ENCODE results near the gene CEP131. TPM values are rescaled to one million over a fixed set of nuclear protein-coding genes. Genes with fewer than 3 reads are reported as not detected.

Gene CEP131
- total and polyA plus RNA-seq, 2 donors (not counting 3 experiments of a cell fraction or from before 2014, with no cell fraction given) = 5.3 to 17.9 TPM

- TF ChIP-seq JUN (IDR thresholded peaks at IDR 0.05; ENCODE audit: borderline replicate concordance, insufficient read depth, insufficient read length, low read depth) (no peak), GATA2 (IDR thresholded peaks at IDR 0.05; ENCODE audit: insufficient read depth, insufficient read length, low read depth, low read length) (no peak), MYC (IDR thresholded peaks at IDR 0.05; ENCODE audit: low read depth, low read length) (no peak), MAX (IDR thresholded peaks at IDR 0.05; ENCODE audit: insufficient read depth, insufficient read length) (no peak), POLR2AphosphoS5 (IDR thresholded peaks at IDR 0.05; ENCODE audit: insufficient read depth, low read depth, low read length) (no peak), FOS (IDR thresholded peaks at IDR 0.05; ENCODE audit: borderline replicate concordance, insufficient read depth, low read length) (no peak), POLR2A (IDR thresholded peaks at IDR 0.05; ENCODE audit: low read depth, low read length) (no peak), EZH2 (IDR thresholded peaks at IDR 0.05; ENCODE audit: borderline replicate concordance, low read depth, low read length, severe bottlenecking) (no peak), CTCF (IDR thresholded peaks at IDR 0.05; ENCODE audit: extremely low read depth in 1 of 2, insufficient read depth in 1 of 2, low read depth in 1 of 2, low read length in 2 of 2) (no peak)
- intact Hi-C loops (cut with micrococcal nuclease) = no loop called here
- dilution Hi-C loops (cut with MboI; ENCODE audit: extremely low pct_ligation_motif_present, low sequenced_read_pairs) = no loop called here
- POLR2A ChIA-PET = no interaction called here
- Histone ChIP-seq H3K27me3 (ENCODE audit: control insufficient read depth in 2 of 2, insufficient read depth in 2 of 2, low read length in 2 of 2) (no peaks in the 10 kb centered on the region), H3K4me3 (replicated peaks in 1 of 3; ENCODE audit: insufficient read depth in 1 of 3, low read depth in 1 of 3, low read length in 3 of 3) (no peak overlapping the region), H3K9ac (replicated peaks; ENCODE audit: extremely low read depth, insufficient read depth, low read length) (no peak overlapping the region), H3K4me2 (ENCODE audit: insufficient read depth, low read length) (no peak overlapping the region), H4K20me1 (replicated peaks; ENCODE audit: control insufficient read depth, extremely low read depth, insufficient read depth, low read length) (no peaks in the 10 kb centered on the region), H3K9me3 (replicated peaks; ENCODE audit: control insufficient read depth, insufficient read depth, low read length) (no peaks in the 10 kb centered on the region), H3K27ac (ENCODE audit: insufficient read depth, low read depth, low read length) (no peak overlapping the region), H2AFZ (ENCODE audit: low read depth, low read length) (no peak overlapping the region), H3K4me1 (ENCODE audit: control insufficient read depth, extremely low read depth, insufficient read depth, low read length) (no peaks in the 10 kb centered on the region), H3K36me3 (ENCODE audit: control insufficient read depth in 2 of 2, extremely low read depth in 1 of 2, insufficient read depth in 2 of 2, low read length in 2 of 2) (peaks cover 0 to 3% of the 10 kb centered on the region in 2 experiments), H3K79me2 (ENCODE audit: control insufficient read depth, insufficient read depth, low read length) (no peaks in the 10 kb centered on the region), H3K9me1 (replicated peaks; ENCODE audit: control insufficient read depth, extremely low read depth, insufficient read depth, low read length) (no peaks in the 10 kb centered on the region)
- FAIRE-seq (no peak), DNase-seq (ENCODE audit: low read depth, low spot score) (no peak)
- BruUV-seq (replicated peaks) = no TSS peak
- CTCF ChIA-PET = interaction anchor here (1.3 to 1.8 kb wide), 3 partner anchors 9 to 55 kb away, joined by 3 to 7 read pairs (median 4); no protein-coding TSS in a partner anchor
Measured at GRCh38 chr17:81197831-81198490, 24.8 kb downstream of the CEP131 start.
